DMS53 treated with DMSO at 0.1 percent for 48 hours (cell line): ENCODE data around the gene UNC79.

Experiments used
- DNase-seq: peaks from one replicate; lab custom pipeline; 2025; ENCODE audit not compliant: unreplicated experiment; lab: John Stamatoyannopoulos, UW

UNC79 gene

DNA sequence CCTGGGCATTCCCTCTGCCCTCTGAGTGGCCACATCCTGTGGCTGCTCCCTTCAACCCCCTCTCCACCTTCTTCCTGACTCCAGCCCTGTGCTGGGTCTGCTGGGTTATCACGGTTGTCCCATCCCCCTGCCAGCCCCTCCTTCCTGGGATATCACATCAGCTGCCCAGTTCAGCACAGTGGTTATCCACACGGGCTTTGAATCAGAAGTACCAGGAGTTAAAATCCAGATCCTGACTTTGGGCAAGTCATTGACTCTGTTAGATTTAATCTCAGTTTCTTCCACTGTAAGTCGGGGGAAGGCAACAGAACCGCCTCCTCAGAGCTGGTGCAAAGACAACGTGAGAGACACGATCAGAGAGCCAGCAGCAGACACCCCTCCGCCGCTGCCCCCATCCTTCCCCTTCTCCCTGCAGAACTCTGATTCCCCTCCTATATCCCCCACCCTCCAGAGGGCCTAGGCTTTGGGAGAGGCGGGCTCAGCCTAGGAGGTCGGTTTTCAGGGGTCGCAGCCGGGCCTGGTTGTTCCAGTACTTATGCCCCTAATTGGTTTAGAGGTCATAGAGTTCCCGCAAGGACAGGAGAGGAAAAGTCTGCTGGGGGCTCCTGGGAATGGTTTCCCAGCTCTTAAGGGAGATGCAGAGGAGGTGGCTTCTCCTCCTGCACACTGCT lies 315.0 kb downstream of the UNC79 start:
- no peak for DNase-seq

- no peak for DNase-seq
These were observed 316.4 kb downstream of the UNC79 start for GRCh38 chr14:93747102-93747501.

DNA sequence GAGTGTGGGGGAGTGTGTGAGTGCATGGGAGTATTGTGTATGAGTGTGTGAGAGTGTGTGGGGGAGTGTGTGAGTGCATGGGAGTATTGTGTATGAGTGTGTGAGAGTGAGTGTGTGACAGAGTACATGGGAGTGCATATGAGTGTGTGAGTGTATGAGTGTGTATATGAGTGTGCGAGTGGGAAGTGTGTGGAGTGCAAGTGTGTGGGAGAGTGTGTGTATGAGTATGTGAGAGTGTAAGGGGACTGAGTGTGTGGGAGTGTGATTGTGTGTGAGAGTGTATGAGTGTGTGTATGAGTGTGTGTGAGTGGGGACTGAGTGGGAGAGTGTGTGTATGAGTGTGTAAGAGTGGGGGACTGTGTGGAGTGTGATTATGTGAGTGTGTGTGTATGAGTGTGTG lies 316.8 kb downstream of the UNC79 start:
- no peak for DNase-seq

DNA sequence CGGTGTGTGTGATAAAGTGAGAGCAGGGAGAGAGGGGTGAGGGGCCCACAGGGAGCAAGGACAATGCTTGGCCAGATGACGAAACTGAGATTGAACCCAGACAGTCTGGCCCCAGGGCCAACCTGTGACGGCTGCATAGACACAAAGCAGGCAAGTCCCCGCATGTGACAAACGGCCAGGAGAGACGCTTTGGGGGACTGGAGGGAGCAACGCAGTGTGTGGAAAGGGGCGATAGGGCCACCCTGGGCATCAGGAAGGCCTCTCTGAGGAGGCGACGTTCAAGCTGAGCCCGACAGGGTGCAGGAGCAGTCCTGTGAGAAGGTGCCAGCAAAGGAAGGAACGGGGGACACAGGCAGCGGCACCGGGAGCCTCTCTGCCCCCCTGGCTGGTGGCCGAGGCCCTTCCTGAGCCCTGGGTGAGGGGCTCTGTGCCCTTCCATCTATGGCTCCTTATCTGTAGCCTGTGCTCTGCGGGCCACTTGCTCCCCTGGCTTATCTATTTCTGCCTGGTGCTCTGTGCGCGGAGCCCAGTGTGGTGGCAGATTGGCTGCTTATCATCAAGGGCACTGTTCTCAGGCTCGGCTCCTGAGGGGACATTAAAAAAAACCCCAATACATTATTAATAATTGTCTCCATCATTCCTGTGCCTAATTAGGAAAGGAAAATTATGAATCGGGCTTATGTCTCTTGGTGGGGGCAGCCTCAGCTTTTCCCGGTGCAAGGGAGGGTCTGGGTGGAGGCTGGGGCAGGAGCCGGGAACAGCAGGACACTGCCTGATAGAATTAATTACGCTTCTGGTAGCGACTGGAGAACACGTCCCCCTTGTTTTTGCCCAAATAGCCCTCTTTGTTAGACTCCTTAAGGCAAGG lies 317.7 kb downstream of the UNC79 start:
- no peak for DNase-seq

DNA sequence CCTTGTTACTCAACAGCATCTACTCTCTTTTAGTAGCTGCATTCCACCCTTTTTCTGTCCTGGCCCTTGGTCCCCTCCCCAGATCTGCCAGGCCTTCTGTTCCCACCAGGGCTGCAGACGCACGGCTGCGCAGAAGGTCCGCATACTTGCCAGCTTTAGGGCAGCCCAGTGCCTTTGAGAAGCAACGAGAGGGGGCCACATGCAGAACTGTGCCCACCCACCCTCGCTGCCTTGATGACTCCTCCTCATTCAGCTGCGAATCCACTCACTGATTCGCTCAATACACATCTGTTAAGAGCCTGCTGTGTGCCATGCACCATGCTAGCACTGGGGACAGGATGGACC lies 318.3 kb downstream of the UNC79 start:
- DNase-seq = no peak

DNA sequence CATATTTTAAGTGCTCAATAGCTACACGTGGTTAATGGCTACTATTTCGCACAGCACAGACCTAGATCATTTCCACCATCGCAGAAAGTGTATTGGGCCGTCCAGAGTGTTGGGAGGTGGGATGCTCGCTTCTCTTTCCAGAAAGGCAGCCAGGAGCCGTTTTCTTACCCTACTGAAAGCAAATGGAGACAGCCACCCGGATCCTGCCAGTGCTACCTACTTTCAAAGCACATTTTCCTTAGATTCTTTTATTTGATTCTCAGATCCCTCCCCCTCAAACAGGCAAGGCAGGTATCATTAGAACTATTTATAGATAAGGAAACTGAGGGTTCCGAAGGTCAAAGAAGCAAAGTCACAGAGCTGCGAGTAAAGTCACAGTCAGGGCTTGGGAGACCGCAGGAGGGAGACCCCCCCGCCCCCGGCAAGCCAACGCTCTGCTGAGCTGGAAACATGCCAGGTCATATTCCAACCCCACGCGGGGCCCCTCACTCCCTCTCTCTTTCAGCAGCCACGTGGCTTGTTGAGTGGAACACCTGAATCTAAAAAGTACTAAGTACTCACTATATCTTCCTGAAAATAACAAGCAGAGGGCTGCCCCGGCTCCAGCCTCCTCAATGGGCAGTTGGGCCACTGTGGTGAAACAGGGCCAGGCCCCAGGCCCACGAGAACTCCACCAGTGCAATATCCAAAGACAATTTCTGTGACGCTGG lies 321.4 kb downstream of the UNC79 start:
- no peak for DNase-seq

- no peak for DNase-seq
These were observed 322.3 kb downstream of the UNC79 start for GRCh38 chr14:93752980-93753561.

GRCh38 chr14:93753647-93754046 lies 322.9 kb downstream of the UNC79 start:
- no peak for DNase-seq

- no peak for DNase-seq
These were observed 326.5 kb downstream of the UNC79 start for GRCh38 chr14:93757206-93757605.
